DOHH2 (cell line): ENCODE data around the gene ABCD2.
"Not testable (repeated sequence)": the region's sequence is repeated elsewhere in the genome, so short reads cannot be mapped to it uniquely, and the experiment has no call there.

ENCODE experiments used
- H3F3A ChIP-seq: fragments of 200-600 bp; sonication (generic), shearing (Covaris generic); 2 replicates; pipeline ENCODE4 v1.6.0; 2016; ENCODE audit warnings: antibody characterized with exemption, mild to moderate bottlenecking; ENCODE audit not compliant: control insufficient read depth, insufficient read depth
- H3K27ac ChIP-seq: fragments of 200-600 bp; sonication (generic); 2 replicates; pipeline ENCODE4 v1.5.1; 2014; ENCODE audit warnings: low read depth, mild to moderate bottlenecking, low read length, moderate library complexity
- H3K27me3 ChIP-seq: fragments of 200-600 bp; sonication (generic); 2 replicates; pipeline ENCODE4 v1.6.1; 2014; ENCODE audit warnings: mild to moderate bottlenecking, low read length, mixed read lengths; ENCODE audit not compliant: control insufficient read depth
- H3K36me3 ChIP-seq: fragments of 200-600 bp; sonication (generic); 2 replicates; pipeline ENCODE4 v1.6.1; 2014; ENCODE audit warnings: mild to moderate bottlenecking, low read length, moderate library complexity, mixed read lengths; ENCODE audit not compliant: control insufficient read depth
- H3K4me1 ChIP-seq: fragments of 200-600 bp; sonication (generic); 2 replicates; pipeline ENCODE4 v1.6.1; 2014; ENCODE audit warnings: mild to moderate bottlenecking, low read length, mixed read lengths; ENCODE audit not compliant: control insufficient read depth
- H3K4me2 ChIP-seq: fragments of 200-600 bp; sonication (generic); 2 replicates; pipeline ENCODE4 v1.6.0; 2014; ENCODE audit warnings: mild to moderate bottlenecking, low read length, moderate library complexity
- H3K4me3 ChIP-seq: fragments of 200-600 bp; sonication (generic); 2 replicates; pipeline ENCODE4 v1.5.1; 2014; ENCODE audit warnings: mild to moderate bottlenecking, low read length, mixed read lengths
- H3K79me2 ChIP-seq: fragments of 200-600 bp; sonication (generic); 2 replicates; pipeline ENCODE4 v1.6.1; 2014; ENCODE audit warnings: mild to moderate bottlenecking, low read length, mixed read lengths; ENCODE audit not compliant: control insufficient read depth
- H3K9me2 ChIP-seq: fragments of 200-600 bp; sonication (generic); replicated peaks from 2 replicates; pipeline ENCODE4 v1.6.1; 2014; ENCODE audit warnings: mild to moderate bottlenecking, low read length, mixed read lengths; ENCODE audit not compliant: control insufficient read depth
- H3K9me3 ChIP-seq: fragments of 200-600 bp; sonication (generic); 2 replicates; pipeline ENCODE4 v1.6.1; 2014; ENCODE audit warnings: antibody characterized with exemption, low read length, mixed read lengths; ENCODE audit not compliant: control insufficient read depth, insufficient read depth
- H4K20me1 ChIP-seq: fragments of 200-600 bp; sonication (generic); 2 replicates; pipeline ENCODE4 v1.6.0; 2014; ENCODE audit warnings: low read depth, mild to moderate bottlenecking, antibody characterized with exemption, low read length, moderate library complexity; ENCODE audit not compliant: control insufficient read depth, insufficient read depth
- CTCF ChIP-seq: fragments of 200-600 bp; sonication (generic); IDR thresholded peaks from one replicate; pipeline ENCODE4 v1.5.1; 2014; ENCODE audit warnings: antibody characterized with exemption, mild to moderate bottlenecking, low read depth, low read length; ENCODE audit not compliant: poor library complexity, severe bottlenecking
- EZH2phosphoT487 ChIP-seq: fragments of 200-600 bp; sonication (generic); IDR thresholded peaks from 2 replicates; pipeline ENCODE4 v1.6.1; 2017; ENCODE audit warnings: borderline replicate concordance, mild to moderate bottlenecking, antibody characterized with exemption, low read length, moderate library complexity, mixed read lengths

Gene ABCD2

GRCh38 chr12:39605996-39606395 lies 13.6 kb downstream of the ABCD2 start:
- no peak overlapping the region for H3K4me3 ChIP-seq
- TF ChIP-seq CTCF, result no peak
- TF ChIP-seq EZH2phosphoT487, result no peak
- H3K4me1 ChIP-seq, result no peaks in the 10 kb centered on the region
- no peaks in the 10 kb centered on the region for H3K9me3 ChIP-seq
- H3F3A ChIP-seq, result no peaks in the 10 kb centered on the region
- H3K9me2 ChIP-seq, result no peaks in the 10 kb centered on the region
- H4K20me1 ChIP-seq, result no peaks in the 10 kb centered on the region
- H3K4me2 ChIP-seq, result no peak overlapping the region
- no peaks in the 10 kb centered on the region for H3K36me3 ChIP-seq
- no peaks in the 10 kb centered on the region for H3K79me2 ChIP-seq
- H3K27ac ChIP-seq, result no peak overlapping the region
- H3K27me3 ChIP-seq, result no peaks in the 10 kb centered on the region

- no peaks in the 10 kb centered on the region for H3K9me2 ChIP-seq
- H3K27me3 ChIP-seq, result no peaks in the 10 kb centered on the region
- no peaks in the 10 kb centered on the region for H4K20me1 ChIP-seq
- no peak overlapping the region for H3K4me3 ChIP-seq
- no peak overlapping the region for H3K4me2 ChIP-seq
- no peaks in the 10 kb centered on the region for H3K79me2 ChIP-seq
- no peaks in the 10 kb centered on the region for H3K36me3 ChIP-seq
- TF ChIP-seq EZH2phosphoT487, result no peak
- no peak for TF ChIP-seq CTCF
- H3K9me3 ChIP-seq, result no peaks in the 10 kb centered on the region
- H3K4me1 ChIP-seq, result no peaks in the 10 kb centered on the region
- H3K27ac ChIP-seq, result no peak overlapping the region
- H3F3A ChIP-seq, result no peaks in the 10 kb centered on the region
These were observed 14.1 kb downstream of the ABCD2 start for GRCh38 chr12:39605501-39605900.

- no peak overlapping the region for H3K4me2 ChIP-seq
- no peaks in the 10 kb centered on the region for H3K9me3 ChIP-seq
- TF ChIP-seq EZH2phosphoT487 (no peak), CTCF (no peak)
- H3K4me1 ChIP-seq, result no peaks in the 10 kb centered on the region
- no peaks in the 10 kb centered on the region for H3K79me2 ChIP-seq
- H4K20me1 ChIP-seq, result no peaks in the 10 kb centered on the region
- H3K9me2 ChIP-seq, result no peaks in the 10 kb centered on the region
- H3K27ac ChIP-seq, result no peak overlapping the region
- no peaks in the 10 kb centered on the region for H3K27me3 ChIP-seq
- H3K4me3 ChIP-seq, result no peak overlapping the region
- H3F3A ChIP-seq, result no peaks in the 10 kb centered on the region
- no peaks in the 10 kb centered on the region for H3K36me3 ChIP-seq
These were observed 16.5 kb downstream of the ABCD2 start for GRCh38 chr12:39603065-39603464.

GRCh38 chr12:39601951-39602350 lies 17.7 kb downstream of the ABCD2 start:
- not testable (repeated sequence) for H3K36me3 ChIP-seq, H3K27ac ChIP-seq, H3K27me3 ChIP-seq, H3K4me2 ChIP-seq, H3F3A ChIP-seq, H3K9me2 ChIP-seq, H3K79me2 ChIP-seq, H3K9me3 ChIP-seq, H3K4me3 ChIP-seq, H3K4me1 ChIP-seq, H4K20me1 ChIP-seq
